Osteoblast (primary cell): ENCODE data around the gene TACR1. TPM values are rescaled to one million over a fixed set of nuclear protein-coding genes. Genes with fewer than 3 reads are reported as not detected.

Source experiments
- DNase-seq: peaks from one replicate; pipeline ENCODE4 v3.0.0; 2011; ENCODE audit warnings: low spot score, mixed read lengths; ENCODE audit not compliant: insufficient read length; ENCODE audit errors: missing footprints
- H2AFZ ChIP-seq: 2 replicates; pipeline ENCODE4 v1.6.0; 2011; ENCODE audit warnings: mild to moderate bottlenecking, low read length
- H3K27ac ChIP-seq: 2 replicates; pipeline ENCODE4 v1.5.1; 2011; ENCODE audit warnings: mild to moderate bottlenecking, low read depth, low read length, moderate library complexity
- H3K27me3 ChIP-seq: 2 replicates; pipeline ENCODE4 v1.6.0; 2012; ENCODE audit warnings: mild to moderate bottlenecking, control low read depth, inconsistent platforms, low read length, moderate library complexity; ENCODE audit not compliant: insufficient read depth
- H3K36me3 ChIP-seq: 2 replicates; pipeline ENCODE4 v1.5.1; 2011; ENCODE audit warnings: mild to moderate bottlenecking, low read length, control low read depth, moderate library complexity; ENCODE audit not compliant: insufficient read depth
- H3K4me1 ChIP-seq: 2 replicates; pipeline ENCODE4 v1.5.1; 2011; ENCODE audit warnings: mild to moderate bottlenecking, low read length, control low read depth, moderate library complexity; ENCODE audit not compliant: insufficient read depth
- H3K4me2 ChIP-seq: 2 replicates; pipeline ENCODE4 v1.6.0; 2011; ENCODE audit warnings: mild to moderate bottlenecking, low read length; ENCODE audit not compliant: insufficient read depth
- H3K4me3 ChIP-seq: fragments of 200-600 bp; sonication (generic); 3 replicates; pipeline ENCODE4 v1.5.1; 2012; ENCODE audit warnings: mild to moderate bottlenecking, low read length, inconsistent platforms; ENCODE audit not compliant: insufficient read depth
- H3K79me2 ChIP-seq: 2 replicates; pipeline ENCODE4 v1.6.0; 2012; ENCODE audit warnings: mild to moderate bottlenecking, low read length, control low read depth, inconsistent platforms; ENCODE audit not compliant: insufficient read depth
- H3K9me3 ChIP-seq: 2 replicates; pipeline ENCODE4 v1.5.1; 2011; ENCODE audit warnings: low read depth, low read length, control low read depth
- H4K20me1 ChIP-seq: 2 replicates; pipeline ENCODE4 v1.6.0; 2012; ENCODE audit warnings: mild to moderate bottlenecking, low read length, control low read depth; ENCODE audit not compliant: insufficient read depth
- CTCF ChIP-seq: IDR thresholded peaks from 2 replicates; pipeline ENCODE4 v1.5.1; 2011; ENCODE audit warnings: mild to moderate bottlenecking, low read depth, low read length, moderate library complexity; ENCODE audit errors: extremely low read depth
- total RNA-seq: library from RNA; depleted of rRNA; stranded (reverse); fragments of >200 nt; gene quantifications from 2 replicates; pipeline ENCODE4 v1.2.3, GENCODE V29; 2012

Gene TACR1
- total RNA-seq, 1 donor = under 0.01 TPM

- Histone ChIP-seq H3K9me3 (no peaks in the 10 kb centered on the region), H3K27ac (peak overlapping the region; percentile 68), H2AFZ (no peak overlapping the region), H3K27me3 (no peaks in the 10 kb centered on the region), H3K36me3 (no peaks in the 10 kb centered on the region), H3K4me3 (no peak overlapping the region), H4K20me1 (no peaks in the 10 kb centered on the region), H3K4me2 (no peak overlapping the region), H3K79me2 (no peaks in the 10 kb centered on the region), H3K4me1 (peaks cover 19% of the 10 kb centered on the region)
- TF ChIP-seq CTCF = no peak
- DNase-seq = no peak
These were observed 133.0 kb downstream of the TACR1 start for GRCh38 chr2:75066121-75066902.

DNA sequence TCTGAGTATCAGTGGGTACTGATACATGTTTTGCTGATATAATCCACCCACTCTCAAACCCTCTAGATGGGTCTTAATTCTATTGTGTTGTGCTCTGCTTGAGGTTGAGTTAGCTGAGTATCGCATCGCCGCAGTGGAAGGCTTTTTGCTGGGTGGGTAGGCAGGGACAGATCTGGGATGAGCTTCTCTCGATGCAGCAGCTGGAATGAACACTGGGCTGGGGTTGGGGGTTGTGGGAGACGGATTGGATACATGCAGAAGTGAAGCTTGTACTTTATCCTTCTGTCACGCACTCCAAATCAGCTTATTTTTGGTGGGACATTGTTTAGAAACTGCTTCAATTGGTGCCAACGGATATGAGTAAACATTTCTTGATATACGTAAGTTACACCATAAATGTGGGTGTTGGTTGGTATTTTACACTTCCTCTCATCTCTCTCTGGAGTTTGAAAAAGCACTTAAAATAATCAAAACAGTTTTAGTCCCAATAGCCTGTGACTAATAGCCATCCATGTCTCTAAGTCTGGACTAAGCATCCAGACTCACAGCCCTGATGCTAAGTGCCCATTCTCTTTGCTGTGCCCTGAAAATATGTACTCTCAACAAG, 133.8 kb downstream of the TACR1 start:
- Histone ChIP-seq H3K79me2 (no peaks in the 10 kb centered on the region), H3K4me2 (peak overlapping the region; percentile 49), H3K4me1 (peaks cover 19% of the 10 kb centered on the region), H4K20me1 (no peaks in the 10 kb centered on the region), H3K36me3 (no peaks in the 10 kb centered on the region), H3K4me3 (peak overlapping the region; percentile 15), H3K27ac (peak overlapping the region; percentile 68), H2AFZ (peak overlapping the region; percentile 25), H3K9me3 (no peaks in the 10 kb centered on the region), H3K27me3 (no peaks in the 10 kb centered on the region)
- peak; percentile 83 for DNase-seq
- no peak for TF ChIP-seq CTCF

DNA sequence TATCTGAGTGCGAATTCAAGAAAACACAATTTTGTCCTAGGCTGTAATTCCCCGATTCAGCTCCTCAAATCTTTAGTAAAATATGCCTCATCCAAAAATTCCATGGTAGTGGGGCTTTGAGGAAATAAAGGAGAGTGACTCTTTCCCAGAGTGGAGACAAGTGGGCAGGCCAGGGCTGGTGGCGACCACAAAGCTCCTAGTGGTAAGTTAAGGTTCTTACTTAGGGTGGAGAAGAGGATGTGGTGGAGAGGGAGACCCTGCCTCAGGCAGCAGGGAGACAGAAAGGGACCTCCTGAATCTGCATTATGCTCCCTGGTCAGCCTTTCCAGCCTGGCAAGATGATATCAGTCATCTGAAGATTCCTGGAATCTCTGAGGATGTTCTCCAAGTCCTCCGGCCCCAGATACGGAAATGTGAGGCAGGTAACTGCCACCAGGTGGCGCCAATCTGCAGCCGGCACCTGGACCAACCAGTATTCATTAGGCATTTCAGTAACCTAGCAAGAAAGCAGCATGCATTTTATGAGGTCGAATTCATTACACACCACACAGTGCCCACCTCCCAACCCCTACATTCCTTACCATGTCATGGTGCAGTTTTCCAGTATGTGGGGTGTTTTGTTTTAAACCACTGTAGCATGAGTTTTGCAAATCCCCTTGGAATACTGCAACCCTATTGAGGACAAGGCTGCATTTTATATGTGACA, 134.5 kb downstream of the TACR1 start:
- Histone ChIP-seq H3K4me3 (peak overlapping the region; percentile 15), H3K27me3 (no peaks in the 10 kb centered on the region), H3K79me2 (no peaks in the 10 kb centered on the region), H3K4me2 (peak overlapping the region; percentile 49), H3K4me1 (peaks cover 19% of the 10 kb centered on the region), H3K36me3 (no peaks in the 10 kb centered on the region), H2AFZ (peak overlapping the region; percentile 52), H3K27ac (peak overlapping the region; percentile 68), H3K9me3 (no peaks in the 10 kb centered on the region), H4K20me1 (no peaks in the 10 kb centered on the region)
- TF ChIP-seq CTCF = peak; percentile 98
- peak; percentile 64 for DNase-seq

DNA sequence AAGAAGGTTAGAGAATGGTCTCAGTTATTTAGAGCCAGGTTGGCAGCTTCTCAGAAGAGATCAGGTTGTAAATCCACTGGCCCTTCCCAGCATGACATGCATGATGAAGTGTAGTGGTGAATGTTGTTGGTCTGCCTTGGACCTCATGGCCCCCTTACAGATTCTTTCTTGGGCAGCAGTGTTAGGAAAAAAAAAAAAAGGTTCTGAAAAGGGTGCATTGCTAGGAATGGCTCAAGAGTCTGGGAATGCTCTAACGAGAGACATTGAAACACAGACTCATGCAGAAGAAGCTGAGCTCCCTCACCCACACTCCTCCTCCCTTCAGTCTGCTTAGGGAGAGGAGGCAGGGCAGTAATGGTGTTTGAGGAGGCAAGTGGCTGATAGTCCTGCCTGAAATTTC, 135.4 kb downstream of the TACR1 start:
- no peak overlapping the region for H3K4me2 ChIP-seq
- H3K36me3 ChIP-seq = no peaks in the 10 kb centered on the region
- TF ChIP-seq CTCF = no peak
- peaks cover 19% of the 10 kb centered on the region for H3K4me1 ChIP-seq
- no peak overlapping the region for H3K4me3 ChIP-seq
- H2AFZ ChIP-seq = no peak overlapping the region
- no peaks in the 10 kb centered on the region for H3K79me2 ChIP-seq
- H4K20me1 ChIP-seq = no peaks in the 10 kb centered on the region
- DNase-seq = no peak
- no peak overlapping the region for H3K27ac ChIP-seq
- H3K27me3 ChIP-seq = no peaks in the 10 kb centered on the region
- no peaks in the 10 kb centered on the region for H3K9me3 ChIP-seq
